GM12873 (cell line): ENCODE results near the gene PCP2.

Source experiments
- CTCF ChIP-seq: IDR thresholded peaks from 2 replicates; pipeline ENCODE4 v1.5.1; 2012; ENCODE audit warnings: low read depth, mild to moderate bottlenecking, moderate library complexity, low read length, control low read depth; ENCODE audit not compliant: insufficient read depth; ENCODE audit errors: missing control alignments

PCP2 gene

GRCh38 chr19:7618348-7618747, 15.2 kb downstream of the PCP2 start:
- no peak for TF ChIP-seq CTCF

GRCh38 chr19:7617735-7618134, 15.8 kb downstream of the PCP2 start:
- no peak for TF ChIP-seq CTCF

- no peak for TF ChIP-seq CTCF
These were observed 16.3 kb downstream of the PCP2 start for GRCh38 chr19:7617172-7617571.

- no peak for TF ChIP-seq CTCF
These were observed 18.4 kb downstream of the PCP2 start for GRCh38 chr19:7614859-7615741.

- no peak for TF ChIP-seq CTCF
These were observed 20.9 kb downstream of the PCP2 start for GRCh38 chr19:7612282-7613274.

- TF ChIP-seq CTCF: no peak
These were observed 21.8 kb downstream of the PCP2 start for GRCh38 chr19:7611541-7612279.
